IPS DF 19.7 (cell line): ENCODE measurements around the gene THSD7B.
"Not testable (repeated sequence)": the region's sequence is repeated elsewhere in the genome, so short reads cannot be mapped to it uniquely, and the experiment has no call there.

Source experiments
- DNase-seq: peaks from one replicate; pipeline ENCODE4 v3.0.0-alpha.2; 2013; ENCODE audit warnings: low read depth, low spot score

The THSD7B gene, protein sequence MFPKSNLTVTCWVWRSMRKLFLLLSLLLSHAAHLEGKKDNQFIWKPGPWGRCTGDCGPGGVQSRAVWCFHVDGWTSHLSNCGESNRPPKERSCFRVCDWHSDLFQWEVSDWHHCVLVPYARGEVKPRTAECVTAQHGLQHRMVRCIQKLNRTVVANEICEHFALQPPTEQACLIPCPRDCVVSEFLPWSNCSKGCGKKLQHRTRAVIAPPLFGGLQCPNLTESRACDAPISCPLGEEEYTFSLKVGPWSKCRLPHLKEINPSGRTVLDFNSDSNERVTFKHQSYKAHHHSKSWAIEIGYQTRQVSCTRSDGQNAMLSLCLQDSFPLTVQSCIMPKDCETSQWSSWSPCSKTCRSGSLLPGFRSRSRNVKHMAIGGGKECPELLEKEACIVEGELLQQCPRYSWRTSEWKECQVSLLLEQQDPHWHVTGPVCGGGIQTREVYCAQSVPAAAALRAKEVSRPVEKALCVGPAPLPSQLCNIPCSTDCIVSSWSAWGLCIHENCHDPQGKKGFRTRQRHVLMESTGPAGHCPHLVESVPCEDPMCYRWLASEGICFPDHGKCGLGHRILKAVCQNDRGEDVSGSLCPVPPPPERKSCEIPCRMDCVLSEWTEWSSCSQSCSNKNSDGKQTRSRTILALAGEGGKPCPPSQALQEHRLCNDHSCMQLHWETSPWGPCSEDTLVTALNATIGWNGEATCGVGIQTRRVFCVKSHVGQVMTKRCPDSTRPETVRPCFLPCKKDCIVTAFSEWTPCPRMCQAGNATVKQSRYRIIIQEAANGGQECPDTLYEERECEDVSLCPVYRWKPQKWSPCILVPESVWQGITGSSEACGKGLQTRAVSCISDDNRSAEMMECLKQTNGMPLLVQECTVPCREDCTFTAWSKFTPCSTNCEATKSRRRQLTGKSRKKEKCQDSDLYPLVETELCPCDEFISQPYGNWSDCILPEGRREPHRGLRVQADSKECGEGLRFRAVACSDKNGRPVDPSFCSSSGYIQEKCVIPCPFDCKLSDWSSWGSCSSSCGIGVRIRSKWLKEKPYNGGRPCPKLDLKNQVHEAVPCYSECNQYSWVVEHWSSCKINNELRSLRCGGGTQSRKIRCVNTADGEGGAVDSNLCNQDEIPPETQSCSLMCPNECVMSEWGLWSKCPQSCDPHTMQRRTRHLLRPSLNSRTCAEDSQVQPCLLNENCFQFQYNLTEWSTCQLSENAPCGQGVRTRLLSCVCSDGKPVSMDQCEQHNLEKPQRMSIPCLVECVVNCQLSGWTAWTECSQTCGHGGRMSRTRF (N-terminal part only)

DNA sequence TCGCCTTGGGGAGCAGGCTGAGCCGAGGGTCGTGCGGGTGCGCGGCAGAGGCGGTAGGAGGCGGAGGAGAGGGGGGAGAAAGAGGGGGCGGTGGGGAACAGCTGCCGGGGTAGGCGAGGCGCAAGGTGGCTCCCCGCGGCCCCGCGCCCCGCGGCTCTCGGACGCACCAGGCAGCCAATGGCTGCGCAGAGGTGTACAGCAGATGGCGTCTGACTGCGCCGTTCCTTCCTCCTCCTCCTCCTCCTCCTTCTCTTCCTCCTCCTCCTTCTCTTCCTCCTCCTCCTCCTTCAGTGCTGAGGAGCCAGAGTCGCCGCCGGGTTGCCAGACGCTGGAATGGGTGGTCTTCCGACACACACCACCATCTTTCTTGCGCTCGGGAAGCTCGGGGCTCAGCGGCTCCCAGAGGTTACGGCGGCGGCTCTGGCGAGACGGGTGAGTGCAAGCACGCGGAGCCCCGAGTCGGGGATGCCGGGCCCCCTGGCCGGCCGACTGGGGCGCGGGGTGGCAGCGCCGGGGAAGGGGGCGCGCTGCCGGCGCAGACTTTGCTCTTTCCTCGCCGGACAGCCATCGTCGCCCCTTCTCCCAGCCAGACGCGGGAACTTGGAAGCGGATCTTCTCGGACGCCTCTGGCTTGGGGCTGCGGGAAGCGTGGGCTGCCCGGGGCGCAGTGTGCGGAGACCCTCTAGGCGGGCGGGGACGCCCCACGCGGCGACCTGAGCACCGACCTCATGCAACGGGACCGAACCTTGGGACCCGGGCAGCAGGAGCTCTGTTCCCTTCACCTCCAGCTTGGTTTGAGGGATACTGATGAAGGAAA is at the start of gene THSD7B:
Gene THSD7B (plus strand): TSS at position 290 of the 817 bp plus-strand sequence. CDS start 116,634 bp downstream, outside the sequence.
- no peak for DNase-seq

DNA sequence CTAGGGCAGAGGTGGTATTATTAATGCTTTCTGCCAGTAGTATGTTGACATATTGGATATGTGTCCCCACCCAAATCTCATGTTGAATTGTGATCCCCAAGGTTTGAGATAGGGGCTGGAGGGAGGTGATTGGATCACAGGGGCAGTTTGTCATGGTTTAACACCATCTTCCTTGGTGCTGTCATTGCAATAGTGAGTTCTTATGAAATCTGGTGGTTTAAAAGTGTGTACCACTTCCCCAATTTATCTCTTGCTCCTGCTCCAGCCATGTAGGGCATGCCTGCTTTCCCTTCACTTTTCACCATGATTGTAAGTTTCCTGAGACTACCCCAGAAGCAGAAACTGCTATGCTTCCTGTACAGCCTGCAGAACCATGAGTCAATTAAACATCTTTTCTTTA is 47.1 kb upstream of the THSD7B start:
- DNase-seq, result no peak

DNA sequence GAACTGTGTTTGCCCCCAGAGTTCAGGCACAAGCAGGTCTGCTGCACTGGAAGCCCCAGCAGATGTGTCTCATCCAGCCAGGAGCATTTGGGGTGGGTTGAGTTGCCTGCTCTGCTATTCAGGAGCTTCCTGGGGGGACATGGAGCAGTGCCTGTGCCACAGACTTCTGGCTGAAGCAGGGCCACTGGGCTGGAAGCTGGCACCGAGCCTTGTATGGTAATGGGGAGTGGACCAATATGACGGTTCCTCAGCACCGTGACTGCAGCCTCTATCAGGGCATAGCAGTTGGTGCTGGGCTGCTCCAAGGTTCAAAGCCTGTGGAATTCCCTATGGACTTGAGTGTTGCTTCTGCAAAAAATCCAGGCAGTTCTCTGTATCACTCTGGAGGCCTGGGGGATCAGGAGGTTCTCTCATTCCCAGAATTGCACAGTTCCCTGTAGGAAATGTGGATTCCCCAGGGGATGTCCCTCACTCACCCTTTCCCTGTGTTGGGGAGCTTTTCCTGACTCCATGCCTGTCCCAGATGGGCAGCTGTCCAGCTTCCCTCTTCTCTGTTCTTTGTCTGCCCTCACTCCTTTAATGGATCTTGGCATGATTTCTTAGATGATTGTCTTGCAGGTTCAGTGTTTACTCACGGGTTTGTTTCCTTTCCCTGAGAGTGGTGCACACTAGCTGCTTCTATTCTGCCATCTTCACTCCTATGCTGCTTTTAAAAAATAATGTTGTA is 37.2 kb upstream of the THSD7B start:
- DNase-seq, result no peak

DNA sequence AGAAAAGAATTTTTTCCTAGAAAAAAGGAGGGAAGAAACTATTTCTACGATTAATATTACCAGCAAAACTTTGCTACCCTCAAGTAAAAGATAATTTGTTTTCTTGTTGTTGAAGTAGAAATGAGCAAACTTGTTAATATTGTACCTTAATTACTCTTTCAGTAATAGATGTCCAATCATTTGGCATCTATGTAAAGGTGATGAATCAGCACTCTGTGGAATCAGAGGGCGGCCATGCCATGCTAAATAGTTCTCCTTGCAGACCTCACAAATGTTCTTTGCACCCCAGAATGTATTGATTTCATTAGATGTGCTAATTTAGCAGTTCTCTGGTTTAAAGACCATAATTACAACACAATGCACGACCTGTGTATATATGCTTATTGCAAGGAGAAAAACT is 29.1 kb upstream of the THSD7B start:
- DNase-seq, result no peak

DNA sequence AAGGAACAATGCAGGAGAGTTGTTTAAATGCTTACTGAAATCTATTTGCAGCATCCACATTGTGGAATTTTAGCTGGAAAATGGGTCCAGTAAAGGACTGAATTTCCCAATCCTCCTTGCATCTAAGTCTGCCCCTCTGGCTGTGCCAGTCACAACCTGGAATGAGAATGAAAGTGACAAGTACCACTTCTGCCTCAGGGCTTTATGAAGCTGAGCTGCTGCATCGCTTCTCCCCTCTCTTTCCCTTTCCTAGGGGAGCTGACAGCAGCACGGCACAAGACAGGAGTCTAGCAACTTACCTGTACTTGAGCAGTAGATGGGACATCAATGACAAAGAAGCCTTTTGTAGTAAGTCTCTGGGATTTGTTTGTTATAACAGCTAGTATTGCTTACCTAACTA is 27.3 kb upstream of the THSD7B start:
- no peak for DNase-seq

DNA sequence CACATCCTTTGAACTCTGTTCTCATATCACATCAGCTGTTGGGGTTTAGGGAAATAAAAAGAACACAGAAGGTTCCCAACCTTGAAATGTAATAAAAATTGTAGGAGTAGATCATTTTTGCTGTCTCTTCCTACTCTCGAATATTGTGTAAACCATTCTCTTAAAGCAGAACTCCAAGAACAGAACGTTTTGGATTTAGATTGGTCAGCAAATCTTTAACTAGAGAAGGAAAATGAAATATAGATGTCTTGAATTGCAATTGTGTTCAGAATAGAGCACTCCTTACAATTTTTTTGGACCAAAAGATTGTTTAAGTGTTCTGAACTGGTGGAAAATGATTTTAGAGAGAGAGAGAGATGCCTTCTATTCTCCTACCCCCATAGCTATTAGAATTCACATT is 23.9 kb upstream of the THSD7B start:
- no peak for DNase-seq

DNA sequence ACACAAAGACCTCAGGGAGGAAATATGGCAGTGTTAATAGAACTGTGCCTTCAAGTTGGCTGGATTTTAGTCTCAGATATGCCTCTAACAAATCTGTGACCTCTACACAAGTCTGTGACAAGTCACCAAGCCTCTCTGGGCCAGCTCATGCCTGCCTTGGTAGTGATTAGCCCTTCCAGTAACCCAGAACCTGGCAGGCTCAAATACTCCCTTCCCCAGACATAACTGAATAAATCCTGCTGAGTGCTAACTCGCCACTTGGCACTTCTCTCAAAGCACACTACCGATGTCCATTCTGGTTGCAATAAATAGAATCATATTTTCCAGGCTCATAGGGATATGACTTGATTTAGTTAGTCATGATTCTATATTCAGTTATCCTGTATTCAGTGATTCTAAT is 15.3 kb upstream of the THSD7B start:
- no peak for DNase-seq

DNA sequence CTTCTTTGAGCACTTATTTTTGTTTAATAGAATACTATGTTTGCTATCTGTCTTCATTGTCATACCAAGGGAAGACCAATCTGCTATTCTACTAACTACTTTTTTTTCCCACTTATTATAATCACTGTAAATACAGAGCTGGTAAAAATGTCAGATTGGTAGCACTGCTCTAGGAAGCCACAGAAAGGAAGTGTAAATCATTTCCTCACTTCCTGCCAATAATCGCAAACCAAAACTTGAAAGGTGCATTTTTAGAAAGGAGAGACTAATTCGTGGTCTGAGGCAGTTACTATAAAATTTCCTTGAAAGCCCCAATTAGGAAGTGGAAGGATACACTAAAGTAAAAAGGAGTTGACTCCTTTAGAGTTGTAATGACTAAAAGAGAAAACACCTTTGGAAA is 13.9 kb upstream of the THSD7B start:
- DNase-seq, result no peak

DNA sequence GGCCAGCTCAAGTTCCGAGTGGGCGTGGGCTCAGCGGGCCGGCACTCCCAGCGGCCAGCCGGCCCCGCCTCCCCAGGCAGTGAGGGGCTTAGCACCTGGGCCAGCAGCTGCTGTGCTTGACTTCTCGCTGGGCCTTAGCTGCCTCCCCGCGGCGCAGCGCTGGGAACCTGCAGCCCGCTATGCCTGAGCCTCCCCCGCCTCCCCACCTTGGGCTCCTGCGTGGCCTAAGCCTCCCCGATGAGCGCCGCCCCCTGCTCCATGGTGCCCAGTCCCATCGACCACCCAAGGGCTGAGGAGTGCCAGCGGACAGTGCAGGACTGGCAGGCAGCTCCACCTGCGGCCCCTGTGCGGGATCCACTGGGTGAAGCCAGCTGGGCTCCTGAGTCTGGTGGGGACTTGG is 6.8 kb upstream of the THSD7B start:
- not testable (repeated sequence) for DNase-seq

DNA sequence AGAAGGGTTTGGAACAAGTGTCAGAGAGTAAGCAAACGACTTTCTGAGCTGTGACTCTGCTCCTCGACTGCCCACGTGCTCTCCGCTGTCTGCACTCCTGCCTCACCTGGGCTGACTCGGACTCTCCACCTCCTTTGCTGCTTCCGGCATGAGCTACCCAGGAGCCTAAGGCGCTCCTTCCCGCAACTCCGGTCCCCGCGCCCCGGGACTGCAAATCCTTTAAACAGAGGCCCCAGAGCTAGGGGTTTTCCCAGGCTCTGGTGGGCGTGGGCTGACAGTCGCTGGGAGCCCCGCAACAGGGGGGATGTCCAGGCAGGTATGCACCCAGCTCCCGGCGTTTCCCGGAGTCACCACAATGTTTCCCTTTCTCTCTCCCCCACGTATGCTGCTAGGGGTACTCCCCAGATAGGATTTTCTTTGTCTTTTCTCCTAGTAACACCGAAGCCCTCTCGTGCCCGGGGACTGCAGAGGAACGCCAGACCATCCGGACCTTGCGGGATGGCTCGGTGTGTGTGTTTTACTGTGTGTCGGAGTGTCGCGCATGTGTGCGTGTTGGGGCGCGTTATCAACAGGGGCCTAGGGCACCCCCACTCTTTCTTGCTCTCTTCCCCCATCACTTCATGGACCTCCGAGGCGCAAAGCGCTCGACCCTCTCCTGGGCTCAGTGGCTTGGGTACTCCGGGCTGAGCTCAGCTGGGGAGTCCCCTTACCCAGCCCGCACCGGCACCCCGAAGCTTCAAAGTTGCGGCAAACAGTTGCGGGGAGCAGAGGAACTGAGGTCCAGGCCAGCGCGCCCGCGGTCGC is 691 bp upstream of the THSD7B start:
- DNase-seq, result no peak

DNA sequence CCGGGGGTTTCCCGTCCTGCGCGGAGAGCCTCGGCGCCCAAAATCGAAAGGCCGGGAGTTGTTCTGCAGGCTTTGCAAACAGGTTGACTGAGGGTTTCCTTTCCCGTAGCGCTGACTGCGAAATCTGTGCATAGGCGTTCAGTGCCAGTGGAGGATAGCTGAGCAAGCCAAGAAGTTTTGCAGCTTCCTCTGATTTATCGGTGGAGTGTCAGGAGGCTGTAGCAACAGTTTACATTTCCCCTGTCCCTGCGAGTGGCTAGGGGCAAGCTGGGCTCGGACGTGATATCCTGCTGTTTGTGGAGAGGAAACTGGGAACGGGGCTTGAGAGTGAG is 694 bp downstream of the THSD7B start:
- DNase-seq, result no peak

DNA sequence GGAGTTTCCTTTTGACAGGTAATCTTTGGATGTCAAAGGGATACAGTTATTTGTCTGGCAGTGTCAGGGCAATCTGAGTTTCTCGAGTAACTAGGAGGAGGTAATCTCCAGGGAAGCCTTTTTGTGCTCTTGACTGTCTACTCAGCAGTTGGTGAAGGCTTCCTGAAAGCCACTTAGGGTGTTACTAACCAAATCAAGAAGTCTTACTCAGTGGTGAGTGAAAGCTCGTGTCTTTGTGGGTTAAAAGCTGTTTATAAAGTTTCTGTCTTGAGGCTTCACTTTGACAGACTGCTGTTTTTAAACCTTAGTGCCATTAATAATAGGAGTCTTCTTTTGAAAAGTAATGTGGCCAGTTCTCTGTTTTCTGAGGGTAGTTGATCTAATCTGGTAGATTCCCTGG is 1.7 kb downstream of the THSD7B start:
- no peak for DNase-seq

DNA sequence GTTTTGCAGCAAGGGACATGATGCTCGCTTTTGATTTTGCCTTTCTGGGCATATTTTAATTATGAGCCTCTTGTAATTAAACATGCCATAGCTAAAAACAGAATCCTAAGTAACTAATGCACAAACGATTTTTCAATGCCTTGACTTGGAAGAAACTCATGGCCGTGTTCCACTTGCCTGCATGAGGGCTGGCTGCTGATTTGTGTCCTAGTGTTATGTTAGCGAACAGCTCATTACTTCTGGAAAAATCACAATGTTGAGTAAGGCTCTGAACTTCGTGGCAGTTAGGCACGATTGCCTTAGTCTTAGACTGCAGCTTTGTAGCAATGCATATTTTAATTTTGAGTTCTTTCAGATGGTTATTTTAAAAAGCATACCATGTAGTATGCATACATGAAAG is 4.5 kb downstream of the THSD7B start:
- DNase-seq, result no peak

DNA sequence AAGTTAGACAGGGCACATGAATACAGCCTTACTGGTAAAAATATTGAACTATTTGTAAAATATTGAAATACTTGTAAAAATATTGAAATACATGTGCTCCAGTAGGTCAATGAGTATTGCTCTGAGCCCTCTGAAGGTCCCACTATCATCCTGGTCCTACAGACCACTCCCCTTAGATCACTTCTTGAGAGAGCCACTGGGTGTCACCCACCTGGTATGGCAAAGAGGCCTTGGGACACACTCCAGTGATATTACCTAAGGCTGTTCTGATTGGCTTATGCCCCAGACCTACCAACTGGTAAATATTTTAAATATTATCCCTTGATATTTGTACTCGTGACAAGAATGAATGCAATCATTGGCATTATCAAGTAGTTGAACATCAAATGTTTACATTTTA is 5.0 kb downstream of the THSD7B start:
- no peak for DNase-seq

DNA sequence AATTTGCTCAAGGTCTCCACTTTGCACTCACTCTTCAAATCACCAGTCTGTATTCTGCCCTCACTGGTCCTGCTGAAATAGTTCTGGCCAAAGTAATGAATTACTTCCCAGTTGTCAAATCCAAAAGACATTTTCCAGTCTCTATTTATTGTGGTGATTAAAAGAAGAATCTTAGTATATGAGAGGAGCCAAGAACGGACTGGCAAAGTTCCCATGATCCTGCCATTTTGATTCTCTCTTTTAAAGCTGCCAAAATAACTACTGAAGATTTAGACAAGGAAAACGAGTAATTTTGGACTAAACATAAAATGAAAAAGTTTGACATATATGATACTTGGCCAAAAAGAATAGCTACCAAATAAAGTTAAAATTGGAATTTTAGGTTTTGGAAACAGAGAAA is 12.0 kb downstream of the THSD7B start:
- no peak for DNase-seq

DNA sequence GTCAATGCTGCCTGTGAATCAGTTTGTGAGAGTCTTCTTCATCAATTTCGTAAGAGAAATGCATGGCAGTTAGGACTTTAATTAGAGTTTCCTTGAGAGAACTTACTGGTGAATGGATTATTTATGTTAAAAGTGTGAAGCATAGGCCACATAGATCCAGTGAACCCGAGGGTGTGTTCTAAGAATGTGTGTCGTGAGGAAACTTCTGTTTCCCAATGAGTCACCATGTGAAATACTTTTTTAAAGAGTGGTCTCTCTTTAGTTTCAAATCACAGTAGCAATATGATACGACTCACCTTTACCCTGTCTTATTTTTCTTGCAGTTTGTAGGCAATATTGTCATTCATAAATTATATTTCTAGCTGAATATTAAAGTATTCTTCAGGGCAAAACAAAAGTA is 18.5 kb downstream of the THSD7B start:
- DNase-seq, result no peak

DNA sequence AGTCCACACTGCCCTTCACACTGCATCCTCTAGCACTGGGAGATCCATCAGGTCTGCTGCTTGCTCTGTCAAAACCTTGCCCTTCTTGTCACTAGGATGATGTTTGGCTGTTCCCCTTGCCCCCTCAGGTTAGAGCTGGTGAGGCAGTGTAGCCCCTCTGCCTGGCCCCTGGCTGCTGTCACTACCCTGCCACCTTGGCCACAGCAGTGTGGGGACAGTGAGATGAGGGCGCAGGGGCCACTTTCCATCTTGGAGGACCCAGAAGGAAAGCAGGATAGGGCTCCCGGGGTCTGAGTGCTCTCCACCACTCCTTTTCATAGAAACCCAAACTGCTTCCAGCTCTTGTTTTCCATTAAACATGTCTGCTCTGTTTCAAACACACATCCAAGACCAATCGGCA is 19.9 kb downstream of the THSD7B start:
- no peak for DNase-seq

DNA sequence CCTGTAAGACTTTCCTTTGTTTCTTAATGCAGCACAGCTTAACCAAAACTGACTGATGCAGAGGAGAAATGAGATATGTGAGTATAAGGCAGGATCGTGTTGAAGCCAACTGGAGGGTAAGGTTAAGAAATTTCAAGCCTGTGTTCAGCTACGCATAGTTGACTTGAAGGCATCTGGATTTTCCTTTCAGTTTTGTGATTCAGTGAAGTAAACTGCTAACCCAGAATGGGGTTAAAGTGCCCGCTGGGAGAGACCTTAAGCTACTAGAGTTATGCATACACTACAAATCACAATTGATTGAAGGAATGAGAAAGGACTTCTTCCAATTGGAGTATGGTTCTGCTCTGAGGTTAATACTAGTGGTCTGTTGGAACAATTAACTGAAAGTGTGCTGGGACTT is 22.6 kb downstream of the THSD7B start:
- no peak for DNase-seq

DNA sequence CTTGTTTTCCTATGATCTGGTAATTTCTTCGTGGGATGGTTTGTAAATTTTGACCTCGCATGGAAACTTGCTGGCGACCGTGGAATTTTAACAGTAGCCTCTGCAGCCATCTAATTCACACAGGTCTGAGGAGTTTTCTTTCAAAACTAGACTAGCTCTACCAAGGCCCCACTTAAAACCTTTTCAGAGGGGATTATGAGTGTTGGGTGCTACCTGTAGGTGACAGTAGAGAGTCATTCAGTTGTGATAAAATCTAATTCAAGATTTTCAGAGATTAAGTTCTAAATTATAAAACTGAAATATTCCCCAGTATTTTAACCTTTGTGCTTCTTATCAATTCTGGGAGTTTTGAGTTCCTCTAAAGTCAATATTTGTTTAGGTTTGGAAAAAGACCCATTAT is 31.0 kb downstream of the THSD7B start:
- no peak for DNase-seq

DNA sequence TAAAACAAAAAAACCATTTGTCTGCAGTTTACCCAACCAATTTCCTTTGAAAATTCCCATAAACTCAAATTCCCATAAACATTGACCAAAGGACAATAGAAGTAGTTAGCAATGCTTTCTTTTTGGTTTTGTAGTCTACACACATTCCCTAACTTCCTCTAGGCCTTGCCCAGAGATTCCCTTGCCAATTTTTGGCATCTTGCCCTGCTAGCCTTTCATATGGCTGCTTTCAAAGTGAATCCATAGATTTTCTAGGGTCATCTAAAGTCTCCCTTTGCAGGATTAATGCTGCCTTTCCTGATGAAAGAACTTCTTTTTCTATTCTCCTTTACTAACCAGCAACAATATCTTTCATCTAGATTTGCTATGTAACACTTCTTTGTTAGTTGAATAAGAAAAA is 33.4 kb downstream of the THSD7B start:
- no peak for DNase-seq
